ENCODE results near the gene RNF114.

GRCh38 chr20:49936153-49937026, at the start of gene RNF114:
- TF ChIP-seq CTCF (IDR thresholded peaks at IDR 0.05; ENCODE audit: poor library complexity) (no peak), EZH2phosphoT487 (IDR thresholded peaks at IDR 0.05; ENCODE audit: low read depth, severe bottlenecking, unreplicated experiment) (no peak), EZH2 (IDR thresholded peaks at IDR 0.05; ENCODE audit: borderline replicate concordance) (no peak)
